Esophagus squamous epithelium (tissue), 5 donors: ENCODE measurements around the gene SHKBP1. TPM values are rescaled to one million over a fixed set of nuclear protein-coding genes. Genes with fewer than 3 reads are reported as not detected.
A peak's percentile ranks its signal among the peaks of the same experiment; 100 is the strongest.

Experiments
- DNase-seq: peaks from one replicate; lab custom pipeline; 2025; lab: John Stamatoyannopoulos, UW
- H3K27ac ChIP-seq, 4 donors: fragments of 200-600 bp; sonication (generic); one replicate each; pipeline ENCODE4 v1.5.1; 2016 to 2019; ENCODE audit warnings: mild to moderate bottlenecking in 1 of 4
- H3K27me3 ChIP-seq, 4 donors: fragments of 200-600 bp; sonication (generic); 1 replicate in 3 of 4; 2 replicates in 1 of 4; pipeline versions ENCODE4 v1.5.1 to v1.6.0; 2017 to 2021; ENCODE audit warnings: antibody characterized with exemption in 1 of 4
- H3K36me3 ChIP-seq, 3 donors: fragments of 200-600 bp; sonication (generic); one replicate each; pipeline ENCODE4 v1.5.1; 2016 to 2019
- H3K4me1 ChIP-seq, 3 donors: fragments of 200-600 bp; sonication (generic); one replicate each; pipeline ENCODE4 v1.5.1; 2017 to 2019
- H3K4me3 ChIP-seq, 4 donors: fragments of 200-600 bp; sonication (generic); 1 replicate in 3 of 4; 2 replicates in 1 of 4; pipeline ENCODE4 v1.5.1; 2016 to 2019; ENCODE audit warnings: mild to moderate bottlenecking in 2 of 4, moderate library complexity in 1 of 4
- H3K9me3 ChIP-seq, 3 donors: fragments of 200-600 bp; sonication (generic); one replicate each; pipeline ENCODE4 v1.5.1; 2016 to 2019
- POLR2A ChIP-seq, 4 donors: fragments of 450-650 bp; IDR thresholded peaks; one replicate each; pipeline ENCODE4 v1.6.1; 2017; ENCODE audit warnings: antibody characterized with exemption in 4 of 4, mild to moderate bottlenecking in 4 of 4, moderate library complexity in 3 of 4
- WGBS, 2 donors: methylation state at CpG; one replicate each; pipeline ENCODE4 v1.1.5; 2018; 5-methylcytosine and 5-hydroxymethylcytosine counted together
- intact Hi-C: fragments of 100-400 bp; cut with DNase I; formaldehyde crosslinking; loops from one replicate; pipeline ENCODE4 v1.15.0; 2022
- total RNA-seq, 4 donors: library from RNA; depleted of rRNA; stranded (reverse); fragments of >200 nt; gene quantifications; one replicate each; pipeline ENCODE4 v1.1.0, GENCODE V29; 2016
- TF ChIP-seq, protein P1 (sequence below), 6 experiments: fragments of 450-650 bp in 4 of 6; fragments of 200-600 bp in 2 of 6; sonication (generic) in 2 of 6; IDR thresholded peaks; one replicate each; pipeline ENCODE4 v1.5.1; 2016 to 2019; ENCODE audit warnings: antibody characterized with exemption in 6 of 6, mild to moderate bottlenecking in 4 of 6, moderate library complexity in 4 of 6
- donor health status: DM: yes; HTN: yes; CAD: no.

SHKBP1 gene
- total RNA-seq, 4 donors from 2014 or later = 42.3 to 77.9 (median 49.8) TPM

- intact Hi-C loops = no loop called here
- H3K27me3 ChIP-seq = no peaks in the 10 kb centered on the region
- H3K4me3 ChIP-seq = peak overlapping the region in 1 of 4 donors; percentile 74
- H3K36me3 ChIP-seq = peaks cover 0 to 8% (median 0%) of the 10 kb centered on the region in 3 donors
- WGBS, 2 donors = 44 to 59% methylated on average over 7 to 14 of the region's 15 CpGs
- H3K4me1 ChIP-seq = peaks cover 47 to 98% (median 51%) of the 10 kb centered on the region in 3 donors
- no peak for DNase-seq
- no peak for TF ChIP-seq POLR2A (IDR thresholded peaks at IDR 0.05)
- TF ChIP-seq, protein P1, sequence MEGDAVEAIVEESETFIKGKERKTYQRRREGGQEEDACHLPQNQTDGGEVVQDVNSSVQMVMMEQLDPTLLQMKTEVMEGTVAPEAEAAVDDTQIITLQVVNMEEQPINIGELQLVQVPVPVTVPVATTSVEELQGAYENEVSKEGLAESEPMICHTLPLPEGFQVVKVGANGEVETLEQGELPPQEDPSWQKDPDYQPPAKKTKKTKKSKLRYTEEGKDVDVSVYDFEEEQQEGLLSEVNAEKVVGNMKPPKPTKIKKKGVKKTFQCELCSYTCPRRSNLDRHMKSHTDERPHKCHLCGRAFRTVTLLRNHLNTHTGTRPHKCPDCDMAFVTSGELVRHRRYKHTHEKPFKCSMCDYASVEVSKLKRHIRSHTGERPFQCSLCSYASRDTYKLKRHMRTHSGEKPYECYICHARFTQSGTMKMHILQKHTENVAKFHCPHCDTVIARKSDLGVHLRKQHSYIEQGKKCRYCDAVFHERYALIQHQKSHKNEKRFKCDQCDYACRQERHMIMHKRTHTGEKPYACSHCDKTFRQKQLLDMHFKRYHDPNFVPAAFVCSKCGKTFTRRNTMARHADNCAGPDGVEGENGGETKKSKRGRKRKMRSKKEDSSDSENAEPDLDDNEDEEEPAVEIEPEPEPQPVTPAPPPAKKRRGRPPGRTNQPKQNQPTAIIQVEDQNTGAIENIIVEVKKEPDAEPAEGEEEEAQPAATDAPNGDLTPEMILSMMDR (IDR thresholded peaks at IDR 0.05) = no peak
- H3K9me3 ChIP-seq = no peaks in the 10 kb centered on the region
- peak overlapping the region; percentile 94 to 97 (median 95) for H3K27ac ChIP-seq
Observed at GRCh38 chr19:40611096-40611495, 34.4 kb downstream of the SHKBP1 start.

DNA sequence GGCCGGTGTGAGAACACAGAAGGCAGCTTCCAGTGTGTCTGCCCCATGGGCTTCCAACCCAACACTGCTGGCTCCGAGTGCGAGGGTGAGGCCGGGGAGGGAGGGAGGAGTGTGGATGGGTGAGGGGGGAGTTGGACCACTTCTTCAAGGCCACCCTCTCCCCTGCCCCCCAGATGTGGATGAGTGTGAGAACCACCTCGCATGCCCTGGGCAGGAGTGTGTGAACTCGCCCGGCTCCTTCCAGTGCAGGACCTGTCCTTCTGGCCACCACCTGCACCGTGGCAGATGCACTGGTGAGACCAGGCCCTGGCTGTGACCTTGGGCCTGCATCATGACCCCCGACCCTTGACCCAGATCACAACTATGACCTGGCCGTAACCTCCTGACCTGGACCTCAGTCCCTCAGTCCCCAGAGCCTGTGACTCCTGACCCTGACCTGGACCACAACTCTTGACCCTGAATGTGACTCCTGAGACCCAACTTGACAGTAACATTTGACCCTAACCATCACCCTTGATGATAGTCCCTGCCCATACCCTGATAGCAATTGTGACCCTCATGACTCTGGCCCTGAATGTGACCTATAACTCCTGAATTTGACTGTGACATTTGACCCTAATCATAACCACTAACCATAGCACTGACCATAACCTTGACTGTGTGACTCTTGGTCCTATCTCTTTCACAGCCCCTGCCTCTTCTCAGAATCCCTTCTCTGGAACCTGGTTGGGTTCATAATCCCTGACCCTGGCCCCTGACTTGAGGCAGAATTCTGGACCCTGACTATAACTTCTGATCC lies 35.4 kb downstream of the SHKBP1 start:
- DNase-seq = no peak
- intact Hi-C loops = no loop called here
- 86 to 100% methylated on average over 1 of the region's 10 CpGs for WGBS, 2 donors
- Histone ChIP-seq H3K36me3 (peaks cover 0 to 18% (median 0%) of the 10 kb centered on the region in 3 donors), H3K27me3 (no peaks in the 10 kb centered on the region), H3K27ac (peak overlapping the region; percentile 94 to 97 (median 95)), H3K9me3 (no peaks in the 10 kb centered on the region), H3K4me3 (no peak overlapping the region), H3K4me1 (peaks cover 40 to 98% (median 43%) of the 10 kb centered on the region in 3 donors)
- TF ChIP-seq POLR2A (IDR thresholded peaks at IDR 0.05) = no peak
- TF ChIP-seq, protein P1 (IDR thresholded peaks at IDR 0.05) = no peak

- DNase-seq = peak; percentile 25
- Histone ChIP-seq H3K36me3 (peaks cover 0 to 28% (median 0%) of the 10 kb centered on the region in 3 donors), H3K4me3 (peak overlapping the region; percentile 57 to 76 (median 71)), H3K27ac (peak overlapping the region; percentile 90 to 95 (median 94)), H3K9me3 (no peaks in the 10 kb centered on the region), H3K27me3 (no peaks in the 10 kb centered on the region), H3K4me1 (peaks cover 32 to 92% (median 34%) of the 10 kb centered on the region in 3 donors)
- WGBS, 2 donors = 23 to 36% methylated on average over 7 to 15 of the region's 50 CpGs
- intact Hi-C loops = no loop called here
- TF ChIP-seq POLR2A (IDR thresholded peaks at IDR 0.05) = no peak
- TF ChIP-seq, protein P1 (IDR thresholded peaks at IDR 0.05) = no peak
Observed at GRCh38 chr19:40612831-40613689, 36.4 kb downstream of the SHKBP1 start.

DNA sequence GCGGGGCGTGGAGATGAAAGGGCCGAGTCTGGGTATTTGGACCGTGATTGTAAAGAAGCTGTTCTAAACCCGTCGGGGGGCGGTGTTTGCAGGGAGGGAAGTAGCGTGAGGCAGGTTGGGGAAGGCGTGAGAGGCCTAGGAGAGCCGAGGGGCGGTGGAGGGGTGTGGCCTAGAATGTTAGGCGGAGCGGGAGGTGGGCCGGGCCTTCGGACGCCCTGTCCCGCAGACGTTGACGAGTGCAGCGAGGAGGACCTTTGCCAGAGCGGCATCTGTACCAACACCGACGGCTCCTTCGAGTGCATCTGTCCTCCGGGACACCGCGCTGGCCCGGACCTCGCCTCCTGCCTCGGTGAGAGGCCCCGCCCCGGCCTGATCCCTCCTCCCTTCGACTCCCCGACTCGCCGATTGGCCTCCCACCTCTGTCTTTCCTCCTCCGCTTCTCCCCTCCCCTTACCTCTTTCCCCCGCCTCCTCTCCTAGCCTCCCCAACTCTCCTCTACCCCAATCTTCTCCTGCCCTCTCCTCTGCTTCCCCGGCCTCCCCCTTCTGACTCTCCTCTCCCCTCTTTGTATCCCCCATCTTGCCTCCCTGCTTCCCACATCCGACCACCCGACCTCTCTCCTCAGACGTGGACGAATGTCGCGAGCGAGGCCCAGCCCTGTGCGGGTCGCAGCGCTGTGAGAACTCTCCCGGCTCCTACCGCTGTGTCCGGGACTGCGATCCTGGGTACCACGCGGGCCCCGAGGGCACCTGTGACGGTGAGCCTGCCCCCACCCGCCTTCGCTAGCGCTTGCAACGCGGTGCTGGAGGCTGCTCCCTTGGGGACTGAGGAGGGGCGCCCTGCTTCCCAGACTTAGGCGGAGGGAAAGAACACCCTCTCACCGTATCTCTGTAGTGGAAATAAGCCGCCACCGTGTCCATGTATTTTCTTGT lies 37.3 kb downstream of the SHKBP1 start:
- WGBS, 2 donors = 2 to 11% methylated on average over 46 to 64 of the region's 67 CpGs
- Histone ChIP-seq H3K9me3 (no peaks in the 10 kb centered on the region), H3K4me1 (peaks cover 28 to 83% (median 30%) of the 10 kb centered on the region in 3 donors), H3K27ac (peak overlapping the region; percentile 90 to 95 (median 94)), H3K27me3 (no peaks in the 10 kb centered on the region), H3K36me3 (peaks cover 0 to 37% (median 0%) of the 10 kb centered on the region in 3 donors), H3K4me3 (peak overlapping the region; percentile 57 to 76 (median 71))
- TF ChIP-seq, protein P1 (IDR thresholded peaks at IDR 0.05) = no peak
- peak in 3 of 4 donors; percentile 22 to 61 (median 56) for TF ChIP-seq POLR2A (IDR thresholded peaks at IDR 0.05)
- intact Hi-C loops = no loop called here
- DNase-seq = peak; percentile 48
